ENCODE results near the gene PDE4D.

PDE4D gene

DNA sequence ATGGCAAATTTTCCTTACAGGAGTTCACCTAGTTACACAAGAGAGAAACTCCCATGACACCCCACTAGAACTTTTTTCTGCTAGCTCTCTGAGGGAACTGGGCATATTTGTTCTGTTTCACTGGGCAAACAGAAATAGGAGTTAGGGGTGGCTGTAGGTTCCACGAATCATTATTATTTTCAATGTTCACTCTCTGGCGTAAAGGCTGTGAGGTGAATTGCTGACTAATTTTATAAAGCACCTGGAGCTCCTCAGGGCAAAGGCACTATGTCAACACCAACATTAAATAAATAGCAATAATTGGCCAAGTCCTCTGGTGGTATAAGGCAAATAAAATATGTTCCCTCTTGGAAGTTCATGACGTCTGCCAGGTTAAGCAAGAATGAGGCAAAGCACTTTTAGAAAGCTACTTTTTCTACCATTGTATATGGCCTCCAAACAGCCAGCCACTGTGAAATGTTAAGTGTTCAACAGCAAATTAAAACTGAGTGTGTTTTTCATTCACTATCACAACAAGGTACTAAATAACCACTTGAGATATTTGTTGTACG is 344.6 kb downstream of the PDE4D start:
- DNase-seq (ENCODE audit: low read depth in 1 of 2, low spot score in 1 of 2) = no peak
- Histone ChIP-seq H3K4me3 (replicated peaks; ENCODE audit: insufficient read depth, low read length) (no peak overlapping the region), H3K27me3 (ENCODE audit: insufficient read depth, poor library complexity, severe bottlenecking) (no peaks in the 10 kb centered on the region), H3K27ac (replicated peaks) (no peak overlapping the region)
- no peak for TF ChIP-seq SPI1 (IDR thresholded peaks at IDR 0.05; ENCODE audit: borderline replicate concordance, low read depth)
- TF ChIP-seq, protein P1, sequence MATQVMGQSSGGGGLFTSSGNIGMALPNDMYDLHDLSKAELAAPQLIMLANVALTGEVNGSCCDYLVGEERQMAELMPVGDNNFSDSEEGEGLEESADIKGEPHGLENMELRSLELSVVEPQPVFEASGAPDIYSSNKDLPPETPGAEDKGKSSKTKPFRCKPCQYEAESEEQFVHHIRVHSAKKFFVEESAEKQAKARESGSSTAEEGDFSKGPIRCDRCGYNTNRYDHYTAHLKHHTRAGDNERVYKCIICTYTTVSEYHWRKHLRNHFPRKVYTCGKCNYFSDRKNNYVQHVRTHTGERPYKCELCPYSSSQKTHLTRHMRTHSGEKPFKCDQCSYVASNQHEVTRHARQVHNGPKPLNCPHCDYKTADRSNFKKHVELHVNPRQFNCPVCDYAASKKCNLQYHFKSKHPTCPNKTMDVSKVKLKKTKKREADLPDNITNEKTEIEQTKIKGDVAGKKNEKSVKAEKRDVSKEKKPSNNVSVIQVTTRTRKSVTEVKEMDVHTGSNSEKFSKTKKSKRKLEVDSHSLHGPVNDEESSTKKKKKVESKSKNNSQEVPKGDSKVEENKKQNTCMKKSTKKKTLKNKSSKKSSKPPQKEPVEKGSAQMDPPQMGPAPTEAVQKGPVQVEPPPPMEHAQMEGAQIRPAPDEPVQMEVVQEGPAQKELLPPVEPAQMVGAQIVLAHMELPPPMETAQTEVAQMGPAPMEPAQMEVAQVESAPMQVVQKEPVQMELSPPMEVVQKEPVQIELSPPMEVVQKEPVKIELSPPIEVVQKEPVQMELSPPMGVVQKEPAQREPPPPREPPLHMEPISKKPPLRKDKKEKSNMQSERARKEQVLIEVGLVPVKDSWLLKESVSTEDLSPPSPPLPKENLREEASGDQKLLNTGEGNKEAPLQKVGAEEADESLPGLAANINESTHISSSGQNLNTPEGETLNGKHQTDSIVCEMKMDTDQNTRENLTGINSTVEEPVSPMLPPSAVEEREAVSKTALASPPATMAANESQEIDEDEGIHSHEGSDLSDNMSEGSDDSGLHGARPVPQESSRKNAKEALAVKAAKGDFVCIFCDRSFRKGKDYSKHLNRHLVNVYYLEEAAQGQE (IDR thresholded peaks at IDR 0.05; ENCODE audit: insufficient replicate concordance, low read depth) = no peak
- TF ChIP-seq GABPA (IDR thresholded peaks at IDR 0.05; ENCODE audit: low read depth) = no peak
- TF ChIP-seq, protein P2, sequence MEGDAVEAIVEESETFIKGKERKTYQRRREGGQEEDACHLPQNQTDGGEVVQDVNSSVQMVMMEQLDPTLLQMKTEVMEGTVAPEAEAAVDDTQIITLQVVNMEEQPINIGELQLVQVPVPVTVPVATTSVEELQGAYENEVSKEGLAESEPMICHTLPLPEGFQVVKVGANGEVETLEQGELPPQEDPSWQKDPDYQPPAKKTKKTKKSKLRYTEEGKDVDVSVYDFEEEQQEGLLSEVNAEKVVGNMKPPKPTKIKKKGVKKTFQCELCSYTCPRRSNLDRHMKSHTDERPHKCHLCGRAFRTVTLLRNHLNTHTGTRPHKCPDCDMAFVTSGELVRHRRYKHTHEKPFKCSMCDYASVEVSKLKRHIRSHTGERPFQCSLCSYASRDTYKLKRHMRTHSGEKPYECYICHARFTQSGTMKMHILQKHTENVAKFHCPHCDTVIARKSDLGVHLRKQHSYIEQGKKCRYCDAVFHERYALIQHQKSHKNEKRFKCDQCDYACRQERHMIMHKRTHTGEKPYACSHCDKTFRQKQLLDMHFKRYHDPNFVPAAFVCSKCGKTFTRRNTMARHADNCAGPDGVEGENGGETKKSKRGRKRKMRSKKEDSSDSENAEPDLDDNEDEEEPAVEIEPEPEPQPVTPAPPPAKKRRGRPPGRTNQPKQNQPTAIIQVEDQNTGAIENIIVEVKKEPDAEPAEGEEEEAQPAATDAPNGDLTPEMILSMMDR (IDR thresholded peaks at IDR 0.05; ENCODE audit: insufficient read depth, low read length) = no peak
- TF ChIP-seq POLR2AphosphoS5 (IDR thresholded peaks at IDR 0.05; ENCODE audit: low read depth) = no peak

DNA sequence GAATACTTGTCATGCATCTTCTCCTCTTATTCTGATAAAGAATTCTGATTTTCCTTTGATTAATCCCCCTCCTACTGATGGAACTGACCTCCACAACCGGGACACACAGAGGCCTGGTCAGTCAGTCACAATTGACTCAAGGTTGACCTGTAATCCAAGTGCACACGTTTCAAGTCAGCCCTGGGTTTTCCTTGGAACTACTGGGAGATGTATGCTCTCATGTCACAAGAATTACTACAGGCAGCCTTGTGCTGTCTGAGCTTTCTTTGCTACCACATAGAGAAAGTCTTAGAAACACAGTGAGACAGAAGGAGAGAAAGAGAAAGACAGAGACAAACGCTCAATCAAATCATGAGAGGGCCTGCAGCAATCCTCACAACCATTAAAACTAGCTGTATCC is 345.8 kb downstream of the PDE4D start:
- Histone ChIP-seq H3K27ac (replicated peaks) (no peak overlapping the region), H3K4me3 (replicated peaks; ENCODE audit: insufficient read depth, low read length) (no peak overlapping the region), H3K27me3 (ENCODE audit: insufficient read depth, poor library complexity, severe bottlenecking) (no peaks in the 10 kb centered on the region)
- no peak for DNase-seq (ENCODE audit: low read depth in 1 of 2, low spot score in 1 of 2)
- TF ChIP-seq, protein P1 (IDR thresholded peaks at IDR 0.05; ENCODE audit: insufficient replicate concordance, low read depth) = no peak
- TF ChIP-seq SPI1 (IDR thresholded peaks at IDR 0.05; ENCODE audit: borderline replicate concordance, low read depth) = no peak
- TF ChIP-seq, protein P2 (IDR thresholded peaks at IDR 0.05; ENCODE audit: insufficient read depth, low read length) = no peak
- no peak for TF ChIP-seq GABPA (IDR thresholded peaks at IDR 0.05; ENCODE audit: low read depth)
- TF ChIP-seq POLR2AphosphoS5 (IDR thresholded peaks at IDR 0.05; ENCODE audit: low read depth) = no peak

DNA sequence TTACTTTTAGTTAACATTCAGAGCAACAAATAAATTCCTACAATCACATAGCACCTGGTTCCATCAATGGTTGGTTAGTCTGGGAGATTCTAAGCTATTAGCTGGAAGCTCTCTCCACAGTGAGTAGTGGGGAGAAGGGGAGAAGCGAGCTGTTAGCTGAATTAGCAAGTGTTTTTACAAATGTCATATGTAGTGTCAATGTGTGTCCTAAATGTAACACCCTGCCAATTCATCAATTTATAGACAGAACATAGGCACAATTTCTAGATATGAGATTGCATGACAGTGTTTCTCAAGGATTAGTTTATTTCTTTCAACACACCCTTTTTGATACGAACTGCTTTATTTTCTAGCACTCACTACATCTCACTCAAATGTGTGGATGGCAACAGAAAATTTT is 349.0 kb downstream of the PDE4D start:
- no peak overlapping the region for H3K27ac ChIP-seq (replicated peaks)
- H3K27me3 ChIP-seq (ENCODE audit: insufficient read depth, poor library complexity, severe bottlenecking) = no peaks in the 10 kb centered on the region
- TF ChIP-seq, protein P1 (IDR thresholded peaks at IDR 0.05; ENCODE audit: insufficient replicate concordance, low read depth) = no peak
- TF ChIP-seq, protein P2 (IDR thresholded peaks at IDR 0.05; ENCODE audit: insufficient read depth, low read length) = no peak
- TF ChIP-seq POLR2AphosphoS5 (IDR thresholded peaks at IDR 0.05; ENCODE audit: low read depth) = no peak
- TF ChIP-seq SPI1 (IDR thresholded peaks at IDR 0.05; ENCODE audit: borderline replicate concordance, low read depth) = no peak
- TF ChIP-seq GABPA (IDR thresholded peaks at IDR 0.05; ENCODE audit: low read depth) = no peak
- no peak overlapping the region for H3K4me3 ChIP-seq (replicated peaks; ENCODE audit: insufficient read depth, low read length)
- DNase-seq (ENCODE audit: low read depth in 1 of 2, low spot score in 1 of 2) = no peak
